ENCODE measurements around the gene ASB9.
"Not testable (repeated sequence)": the region's sequence is repeated elsewhere in the genome, so short reads cannot be mapped to it uniquely, and the experiment has no call there.

The ASB9 gene

GRCh38 chrX:15269618-15270521 is at the start of gene ASB9:
TSS of gene ASB9 (minus strand) at chrX:15270083. CDS start at chrX:15269874, 209 bp downstream.
- DNase-seq (ENCODE audit: low read depth) = no peak

GRCh38 chrX:15319075-15319474 is 49.2 kb upstream of the ASB9 start:
- no peak for DNase-seq (ENCODE audit: low read depth)

GRCh38 chrX:15315509-15315908 is 45.6 kb upstream of the ASB9 start, which contains the start of gene ASB11:
TSS of gene ASB11 (minus strand) at chrX:15315640. CDS start at chrX:15315605, 35 bp downstream.
- DNase-seq (ENCODE audit: low read depth) = no peak

- DNase-seq (ENCODE audit: low read depth) = no peak
These were observed 44.6 kb upstream of the ASB9 start for GRCh38 chrX:15314472-15314871.

- no peak for DNase-seq (ENCODE audit: low read depth)
These were observed 41.2 kb upstream of the ASB9 start for GRCh38 chrX:15311119-15311518.

GRCh38 chrX:15310117-15310516 is 40.2 kb upstream of the ASB9 start:
- DNase-seq (ENCODE audit: low read depth) = no peak

- not testable (repeated sequence) for DNase-seq (ENCODE audit: low read depth)
These were observed 36.0 kb upstream of the ASB9 start for GRCh38 chrX:15305899-15306298.

GRCh38 chrX:15301924-15302323 is 32.0 kb upstream of the ASB9 start:
- DNase-seq (ENCODE audit: low read depth) = peak; percentile 6

- DNase-seq (ENCODE audit: low read depth) = no peak
These were observed 30.3 kb upstream of the ASB9 start for GRCh38 chrX:15299941-15300851.

GRCh38 chrX:15298780-15299179 is 28.9 kb upstream of the ASB9 start:
- no peak for DNase-seq (ENCODE audit: low read depth)

GRCh38 chrX:15298201-15298600 is 28.3 kb upstream of the ASB9 start:
- DNase-seq (ENCODE audit: low read depth) = no peak

- DNase-seq (ENCODE audit: low read depth) = no peak
These were observed 23.6 kb upstream of the ASB9 start for GRCh38 chrX:15293451-15293850.

GRCh38 chrX:15292861-15293260 is 23.0 kb upstream of the ASB9 start:
- no peak for DNase-seq (ENCODE audit: low read depth)

GRCh38 chrX:15277604-15278003 is 7.7 kb upstream of the ASB9 start:
- no peak for DNase-seq (ENCODE audit: low read depth)

- DNase-seq (ENCODE audit: low read depth) = no peak
These were observed 5.1 kb upstream of the ASB9 start for GRCh38 chrX:15274946-15275345.

GRCh38 chrX:15273275-15273674 is 3.4 kb upstream of the ASB9 start:
- not testable (repeated sequence) for DNase-seq (ENCODE audit: low read depth)

- no peak for DNase-seq (ENCODE audit: low read depth)
These were observed 1.9 kb upstream of the ASB9 start for GRCh38 chrX:15271757-15272156.

GRCh38 chrX:15269120-15269519 is 763 bp downstream of the ASB9 start:
- DNase-seq (ENCODE audit: low read depth) = no peak

- no peak for DNase-seq (ENCODE audit: low read depth)
These were observed 15.0 kb downstream of the ASB9 start for GRCh38 chrX:15254852-15255251.

GRCh38 chrX:15245896-15246295 is 24.0 kb downstream of the ASB9 start:
- no peak for DNase-seq (ENCODE audit: low read depth)

GRCh38 chrX:15244421-15244820 is 25.5 kb downstream of the ASB9 start:
- DNase-seq (ENCODE audit: low read depth) = no peak

GRCh38 chrX:15242899-15243555 is 26.9 kb downstream of the ASB9 start:
- DNase-seq (ENCODE audit: low read depth) = peak; percentile 2

Data from activated T-cell treated with anti-CD3 and anti-CD28 coated beads for 48 hours (primary cell).